GM10266 (cell line): ENCODE results near the gene TM7SF2.
"Not testable (repeated sequence)": the region's sequence is repeated elsewhere in the genome, so short reads cannot be mapped to it uniquely, and the experiment has no call there.

Experiments used
- DNase-seq: peaks from one replicate; pipeline ENCODE4 v3.0.0; 2012; ENCODE audit errors: extremely low spot score
- TF ChIP-seq, protein P1 (sequence below): IDR thresholded peaks from 2 replicates; pipeline ENCODE4 v1.5.1; 2012; ENCODE audit warnings: mild to moderate bottlenecking, low read depth; ENCODE audit not compliant: control insufficient read depth, insufficient read depth; ENCODE audit errors: missing control alignments

The TM7SF2 gene

DNA sequence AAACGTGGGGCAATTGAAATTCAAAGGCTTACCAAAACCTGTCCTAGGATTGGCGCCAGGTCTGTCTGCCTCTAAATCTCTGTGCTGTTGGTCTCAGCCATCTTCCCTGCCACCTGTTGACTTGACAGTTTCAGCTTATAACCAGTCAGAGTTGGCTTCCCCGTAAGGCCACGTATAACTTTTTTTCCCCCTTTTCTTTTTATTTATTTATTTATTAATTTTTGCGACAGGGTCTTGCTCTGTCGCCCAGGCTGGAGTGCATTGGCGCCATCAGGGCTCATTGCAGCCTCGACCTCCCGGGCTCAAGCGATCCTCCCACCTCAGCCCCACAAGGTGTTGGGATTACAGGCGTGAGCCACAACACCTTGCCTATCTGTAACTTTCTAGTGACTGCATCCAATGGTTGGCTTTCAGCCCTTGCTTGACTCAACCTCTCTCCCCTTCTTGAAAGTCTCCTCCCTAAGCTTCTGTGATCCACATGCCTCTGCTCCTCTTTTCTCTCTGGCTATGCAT, 24.0 kb downstream of the TM7SF2 start:
- DNase-seq: no peak
- TF ChIP-seq, protein P1, sequence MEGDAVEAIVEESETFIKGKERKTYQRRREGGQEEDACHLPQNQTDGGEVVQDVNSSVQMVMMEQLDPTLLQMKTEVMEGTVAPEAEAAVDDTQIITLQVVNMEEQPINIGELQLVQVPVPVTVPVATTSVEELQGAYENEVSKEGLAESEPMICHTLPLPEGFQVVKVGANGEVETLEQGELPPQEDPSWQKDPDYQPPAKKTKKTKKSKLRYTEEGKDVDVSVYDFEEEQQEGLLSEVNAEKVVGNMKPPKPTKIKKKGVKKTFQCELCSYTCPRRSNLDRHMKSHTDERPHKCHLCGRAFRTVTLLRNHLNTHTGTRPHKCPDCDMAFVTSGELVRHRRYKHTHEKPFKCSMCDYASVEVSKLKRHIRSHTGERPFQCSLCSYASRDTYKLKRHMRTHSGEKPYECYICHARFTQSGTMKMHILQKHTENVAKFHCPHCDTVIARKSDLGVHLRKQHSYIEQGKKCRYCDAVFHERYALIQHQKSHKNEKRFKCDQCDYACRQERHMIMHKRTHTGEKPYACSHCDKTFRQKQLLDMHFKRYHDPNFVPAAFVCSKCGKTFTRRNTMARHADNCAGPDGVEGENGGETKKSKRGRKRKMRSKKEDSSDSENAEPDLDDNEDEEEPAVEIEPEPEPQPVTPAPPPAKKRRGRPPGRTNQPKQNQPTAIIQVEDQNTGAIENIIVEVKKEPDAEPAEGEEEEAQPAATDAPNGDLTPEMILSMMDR: no peak

DNA sequence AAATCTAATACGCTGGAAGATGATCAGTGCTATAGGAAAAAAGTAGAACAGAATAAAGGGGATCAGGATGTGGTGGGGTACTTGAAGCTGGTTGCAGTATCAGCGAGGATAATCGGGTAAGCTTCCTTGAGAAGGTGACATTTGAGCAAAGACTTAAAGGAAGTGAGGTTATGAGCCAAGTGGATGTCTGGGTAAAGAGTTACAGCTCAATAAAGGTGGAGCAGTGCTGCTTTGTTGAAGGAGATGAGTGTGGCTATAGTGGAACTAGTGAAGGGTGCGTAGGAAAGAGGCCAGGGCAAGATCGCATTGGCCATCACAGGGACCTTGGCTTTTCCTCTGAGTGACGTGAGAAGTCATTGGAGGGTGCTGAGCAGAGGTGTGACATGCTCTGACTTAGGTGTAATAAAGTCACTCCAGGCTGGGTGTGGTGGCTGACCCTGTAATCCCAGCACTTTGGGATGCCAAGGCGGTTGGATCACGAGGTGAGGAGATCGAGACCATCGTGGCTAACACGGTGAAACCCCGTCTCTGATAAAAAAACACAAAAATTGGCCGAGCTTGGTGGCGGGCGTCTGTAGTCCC, 24.9 kb downstream of the TM7SF2 start:
- TF ChIP-seq, protein P1: no peak
- no peak for DNase-seq

DNA sequence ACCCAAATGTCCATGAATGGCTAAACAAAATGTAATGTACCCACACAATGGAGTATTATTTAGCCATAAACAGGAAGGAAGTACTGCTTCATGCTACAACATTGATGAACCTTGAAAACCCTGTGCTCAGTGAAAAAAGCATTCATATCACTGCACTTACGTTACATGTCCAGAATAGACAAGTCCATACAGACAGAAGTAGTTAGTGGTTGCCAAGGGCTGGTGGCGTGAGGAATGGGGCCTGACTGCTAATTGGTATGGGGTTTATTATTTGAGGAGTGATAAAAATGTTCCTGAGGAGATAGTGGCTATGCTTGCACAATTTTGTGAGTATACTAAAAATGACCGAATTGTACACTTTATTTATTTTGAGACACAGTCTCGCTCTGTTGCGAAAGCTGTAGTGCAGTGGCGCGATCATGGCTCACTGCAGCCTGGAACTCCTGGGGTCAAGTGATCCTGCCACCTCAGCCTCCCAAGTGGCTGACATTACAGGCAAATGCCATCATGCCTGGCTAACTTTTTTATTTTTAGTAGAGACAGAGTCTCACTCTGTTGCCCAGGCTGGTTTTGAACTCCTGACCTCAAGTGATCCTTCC, 30.3 kb downstream of the TM7SF2 start:
- DNase-seq: no peak
- TF ChIP-seq, protein P1: no peak

DNA sequence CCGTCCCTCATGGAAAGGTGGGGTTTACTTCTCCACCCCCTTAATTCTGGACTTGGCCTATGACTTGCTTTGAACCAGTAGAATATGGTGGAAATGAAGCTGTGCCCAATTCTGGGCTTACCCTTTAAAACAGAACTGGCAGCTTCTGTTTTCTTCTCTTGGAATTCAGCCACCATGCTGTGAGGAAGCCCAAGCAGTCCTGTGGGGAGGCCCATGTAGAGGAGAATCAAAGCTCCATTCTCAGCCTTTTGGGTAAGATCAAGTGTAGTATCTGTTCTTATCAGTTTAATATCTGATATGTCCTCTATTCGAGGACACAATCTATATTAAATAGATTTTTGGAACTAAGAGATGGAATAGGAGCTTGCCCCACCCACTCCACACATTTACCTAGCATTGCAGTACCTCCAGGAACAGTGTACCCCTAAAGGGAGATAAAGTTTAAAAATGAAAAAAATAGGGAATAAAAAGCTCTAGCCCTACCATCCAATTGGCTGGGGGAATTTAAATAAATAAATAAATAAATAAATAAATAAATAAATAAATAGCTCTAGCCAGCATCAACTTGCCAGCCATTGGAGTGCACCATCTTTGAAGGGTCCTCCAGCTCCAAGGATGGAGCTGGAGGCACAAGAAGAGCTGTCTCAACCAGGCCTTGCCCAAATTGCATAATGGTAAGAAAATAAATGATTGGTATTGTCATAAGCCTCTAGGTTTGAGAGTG, 35.8 kb downstream of the TM7SF2 start:
- TF ChIP-seq, protein P1: no peak
- no peak for DNase-seq

DNA sequence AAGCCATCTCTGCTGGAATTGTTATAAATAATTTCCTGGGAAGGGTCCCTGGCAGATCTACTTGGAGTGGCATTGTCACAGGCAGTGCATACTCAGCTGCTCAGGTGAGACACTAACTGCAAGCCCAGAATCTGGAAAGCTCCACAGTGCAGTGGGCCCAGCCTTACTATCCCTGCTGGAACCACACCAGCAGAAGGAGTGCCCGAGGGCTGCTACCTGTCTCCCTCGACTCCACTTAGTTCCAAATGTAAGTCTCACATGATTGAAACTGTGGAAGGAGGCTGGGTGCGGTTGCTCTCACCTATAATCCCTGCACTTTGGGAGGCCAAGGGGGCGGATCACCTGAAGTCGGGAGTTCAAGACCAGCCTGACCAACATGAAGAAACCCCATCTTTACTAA, 37.0 kb downstream of the TM7SF2 start:
- TF ChIP-seq, protein P1: no peak
- DNase-seq: no peak

DNA sequence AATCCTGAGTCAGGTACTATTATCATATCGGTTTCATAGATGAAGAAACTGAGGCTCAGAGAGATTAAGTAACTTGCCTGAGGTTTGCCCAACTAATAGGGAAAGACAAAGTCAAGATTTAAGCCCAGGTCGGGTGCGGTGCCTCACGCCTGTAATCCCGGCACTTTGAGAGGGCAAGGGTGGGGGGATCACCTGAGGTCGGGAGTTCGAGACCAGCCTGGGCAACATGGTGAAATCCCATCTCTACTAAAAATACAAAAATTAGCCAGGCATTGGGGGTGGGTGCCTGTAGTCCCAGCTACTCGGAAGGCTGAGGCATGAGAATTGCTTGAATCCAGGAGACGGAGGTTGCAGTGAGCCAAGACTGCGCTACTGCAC, 38.4 kb downstream of the TM7SF2 start:
- not testable (repeated sequence) for DNase-seq

DNA sequence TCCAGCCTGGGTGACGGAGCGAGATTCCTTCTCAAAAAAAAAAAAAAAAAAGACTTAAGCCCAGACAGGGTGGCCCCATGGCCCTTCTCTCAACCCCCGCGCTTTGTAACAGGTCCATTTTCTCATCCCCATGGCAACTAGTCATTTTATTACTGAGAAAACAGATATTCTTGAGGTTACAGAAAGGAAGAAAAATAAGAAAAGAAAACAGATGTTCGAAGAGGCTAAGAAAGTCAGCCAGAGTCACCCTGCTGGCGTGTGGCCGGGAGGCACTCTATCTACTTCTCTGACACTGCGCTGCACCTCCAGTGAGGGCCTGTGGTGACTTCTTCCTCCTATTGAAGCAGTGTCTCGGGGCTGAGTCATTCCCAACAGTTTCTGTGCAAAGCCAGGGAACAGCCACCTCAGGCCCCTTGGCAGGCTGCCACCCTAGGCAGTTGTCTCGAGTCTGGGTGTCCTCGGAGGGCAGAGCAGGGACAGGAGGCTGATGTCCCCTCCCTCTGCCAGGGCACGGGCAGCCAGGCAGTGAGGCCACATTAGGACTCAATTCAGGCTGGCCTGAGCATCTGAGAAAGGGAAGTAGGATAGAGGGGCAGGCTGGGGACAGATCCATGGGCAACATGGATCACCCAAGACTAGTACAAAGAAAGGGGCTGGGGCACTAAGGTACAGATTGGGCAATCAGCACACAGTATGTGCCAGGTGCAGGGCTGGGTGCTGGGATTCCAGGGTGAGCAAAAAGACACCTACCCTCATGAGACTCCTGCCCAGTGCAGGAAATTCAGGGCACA, 39.0 kb downstream of the TM7SF2 start:
- no peak for DNase-seq
- TF ChIP-seq, protein P1: no peak
